Smooth muscle cell of the brain vasculature (primary cell): ENCODE measurements around the gene CELF4.

Experiments used
- DNase-seq: peaks from one replicate; pipeline ENCODE4 v3.0.0-alpha.2; 2012; ENCODE audit warnings: low read depth, low spot score

Gene CELF4

GRCh38 chr18:37258131-37258530, 307.5 kb downstream of the CELF4 start:
- no peak for DNase-seq

- DNase-seq, result no peak
Measured at GRCh38 chr18:37254973-37255372, 310.6 kb downstream of the CELF4 start.

GRCh38 chr18:37254236-37254754, 311.3 kb downstream of the CELF4 start:
- no peak for DNase-seq

- DNase-seq, result no peak
Measured at GRCh38 chr18:37253394-37254235, 312.0 kb downstream of the CELF4 start.

- DNase-seq, result no peak
Measured at GRCh38 chr18:37252854-37253393, 312.7 kb downstream of the CELF4 start.

- DNase-seq, result no peak
Measured at GRCh38 chr18:37252342-37252741, 313.3 kb downstream of the CELF4 start.

GRCh38 chr18:37251679-37252078, 313.9 kb downstream of the CELF4 start:
- DNase-seq, result no peak

GRCh38 chr18:37249895-37250618, 315.5 kb downstream of the CELF4 start:
- no peak for DNase-seq

GRCh38 chr18:37249171-37249886, 316.3 kb downstream of the CELF4 start:
- no peak for DNase-seq

- no peak for DNase-seq
Measured at GRCh38 chr18:37248281-37248680, 317.3 kb downstream of the CELF4 start.

GRCh38 chr18:37247497-37248161, 318.0 kb downstream of the CELF4 start:
- no peak for DNase-seq

GRCh38 chr18:37246779-37247340, 318.7 kb downstream of the CELF4 start:
- no peak for DNase-seq

GRCh38 chr18:37244618-37245017, 321.0 kb downstream of the CELF4 start:
- no peak for DNase-seq

GRCh38 chr18:37243741-37244140, 321.9 kb downstream of the CELF4 start:
- no peak for DNase-seq

- DNase-seq, result no peak
Measured at GRCh38 chr18:37242826-37243560, 322.6 kb downstream of the CELF4 start.

GRCh38 chr18:37242091-37242490, 323.5 kb downstream of the CELF4 start:
- DNase-seq, result no peak

- no peak for DNase-seq
Measured at GRCh38 chr18:37238282-37239108, 327.1 kb downstream of the CELF4 start.

GRCh38 chr18:37235583-37235982, 330.0 kb downstream of the CELF4 start:
- no peak for DNase-seq

- no peak for DNase-seq
Measured at GRCh38 chr18:37231251-37231650, 334.3 kb downstream of the CELF4 start.
